Activated naive CD4-positive, alpha-beta T cell treated with anti-CD3 and anti-CD28 coated beads for 36 hours (primary cell): ENCODE results near the gene WNT2B. TPM values are rescaled to one million over a fixed set of nuclear protein-coding genes. Genes with fewer than 3 reads are reported as not detected.
"Not testable (repeated sequence)": the region's sequence is repeated elsewhere in the genome, so short reads cannot be mapped to it uniquely, and the experiment has no call there.

Experiments
- CTCF ChIA-PET: fragments of 350-600 bp; sonication (Branson Sonifier 250); formaldehyde crosslinking; loops from one replicate; lab custom pipeline; 2021; ENCODE audit warnings: antibody characterized with exemption; lab: Charles Lee
- DNase-seq: peaks from one replicate; pipeline ENCODE4 v3.0.0-alpha.2; 2020
- H3K27ac Mint-ChIP-seq: one replicate; pipeline ENCODE4 v1.8.0; 2021; ENCODE audit warnings: mild to moderate bottlenecking, mixed read lengths
- H3K27me3 Mint-ChIP-seq: one replicate; pipeline ENCODE4 v1.8.0; 2021; ENCODE audit warnings: low read depth, mixed read lengths
- H3K36me3 Mint-ChIP-seq: one replicate; pipeline ENCODE4 v1.8.0; 2021; ENCODE audit warnings: low read depth, mixed read lengths
- H3K4me1 Mint-ChIP-seq: one replicate; pipeline ENCODE4 v1.8.0; 2021; ENCODE audit warnings: low read depth, mixed read lengths
- H3K4me3 Mint-ChIP-seq: one replicate; pipeline ENCODE4 v1.8.0; 2021; ENCODE audit warnings: mild to moderate bottlenecking, moderate library complexity, mixed read lengths
- H3K9me3 Mint-ChIP-seq: one replicate; pipeline ENCODE4 v1.8.0; 2021; ENCODE audit warnings: mixed read lengths
- intact Hi-C: fragments of 100-400 bp; cut with micrococcal nuclease; formaldehyde crosslinking; loops from one replicate; pipeline ENCODE4 v1.15.1; 2023
- total RNA-seq, 2 experiments: library from RNA; stranded (reverse); gene quantifications; one replicate each; pipeline ENCODE4 v1.2.3, GENCODE V29; 2021

WNT2B gene
- total RNA-seq, 2 experiments from 2014 or later = 0.12 TPM; not detected in 1

DNA sequence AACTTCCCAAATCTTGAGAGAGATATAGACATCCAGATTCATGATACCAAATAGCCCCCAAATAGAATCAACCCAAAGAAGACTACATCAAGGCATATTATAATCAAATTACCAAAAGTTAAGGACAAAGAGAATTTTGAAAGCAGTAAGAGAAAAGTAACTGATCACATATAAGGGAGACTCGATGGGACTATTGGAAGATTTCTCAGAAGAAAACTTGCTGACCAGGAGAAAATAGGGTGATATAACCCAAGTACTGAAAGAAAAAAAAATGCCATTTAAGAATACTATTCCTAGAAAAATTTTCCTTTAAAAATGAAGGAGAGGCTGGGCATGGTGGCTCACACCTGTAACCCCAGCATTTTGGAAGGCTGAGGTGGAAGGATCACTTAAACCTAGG is 30.5 kb upstream of the WNT2B start:
- H3K9me3 Mint-ChIP-seq = peaks cover 15% of the 10 kb centered on the region
- no peak overlapping the region for H3K27ac Mint-ChIP-seq
- intact Hi-C loops = loop anchor here (10.0 kb wide), 1 partner anchor 776 kb away; no protein-coding TSS in a partner anchor
- no peak overlapping the region for H3K4me3 Mint-ChIP-seq
- peaks cover 14% of the 10 kb centered on the region for H3K27me3 Mint-ChIP-seq
- CTCF ChIA-PET = interaction anchor here (1.1 kb wide), 1 partner anchor 12 kb away, joined by 3 read pairs; no protein-coding TSS in a partner anchor
- no peaks in the 10 kb centered on the region for H3K4me1 Mint-ChIP-seq
- H3K36me3 Mint-ChIP-seq = peaks cover 7% of the 10 kb centered on the region
- DNase-seq = no peak

DNA sequence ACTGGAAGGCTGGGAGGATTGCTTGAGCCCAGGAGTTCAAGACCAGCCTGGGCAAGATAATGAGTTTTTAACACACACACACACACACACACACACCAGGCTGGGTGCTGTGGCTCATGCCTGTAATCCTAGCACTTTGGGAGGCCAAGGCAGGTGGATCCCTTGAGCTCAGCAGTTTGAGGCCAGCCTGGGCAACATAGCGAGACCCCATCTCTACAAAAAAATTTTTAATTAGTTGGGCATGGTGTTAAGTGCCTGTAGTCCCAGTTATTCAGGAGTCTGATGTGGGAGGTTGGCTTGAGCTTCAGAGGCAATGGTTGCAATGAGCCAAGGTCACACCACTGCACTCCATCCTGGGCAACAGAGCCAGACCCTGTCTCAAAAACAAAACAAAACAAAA is 22.7 kb upstream of the WNT2B start:
- CTCF ChIA-PET = interaction anchor here (1.3 kb wide), 1 partner anchor 16 kb away, joined by 3 read pairs; no protein-coding TSS in a partner anchor
- H3K27me3 Mint-ChIP-seq, H3K4me3 Mint-ChIP-seq, H3K9me3 Mint-ChIP-seq, H3K36me3 Mint-ChIP-seq, H3K4me1 Mint-ChIP-seq, DNase-seq, H3K27ac Mint-ChIP-seq, intact Hi-C loops: not testable (repeated sequence)

DNA sequence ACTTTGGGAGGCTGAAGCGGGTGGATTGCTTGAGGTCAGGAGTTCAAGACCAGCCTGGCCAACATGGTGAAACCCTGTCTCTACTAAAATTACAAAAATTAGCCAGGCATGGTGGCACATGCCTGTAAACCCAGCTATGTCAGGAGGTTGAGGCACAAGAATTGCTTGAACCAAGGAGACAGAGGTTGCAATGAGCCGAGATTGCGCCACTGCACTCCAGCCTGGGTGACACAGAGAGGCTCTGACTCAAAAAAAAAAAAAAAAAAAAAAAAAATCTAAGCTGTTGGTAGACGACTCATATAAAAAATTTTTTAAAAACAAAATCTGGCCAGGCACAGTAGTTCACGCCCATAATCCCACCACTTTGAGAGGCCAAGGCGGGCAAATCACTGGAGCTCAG is 21.1 kb upstream of the WNT2B start:
- CTCF ChIA-PET, H3K4me1 Mint-ChIP-seq, intact Hi-C loops, H3K4me3 Mint-ChIP-seq, H3K36me3 Mint-ChIP-seq, H3K27ac Mint-ChIP-seq, DNase-seq, H3K27me3 Mint-ChIP-seq, H3K9me3 Mint-ChIP-seq: not testable (repeated sequence)

DNA sequence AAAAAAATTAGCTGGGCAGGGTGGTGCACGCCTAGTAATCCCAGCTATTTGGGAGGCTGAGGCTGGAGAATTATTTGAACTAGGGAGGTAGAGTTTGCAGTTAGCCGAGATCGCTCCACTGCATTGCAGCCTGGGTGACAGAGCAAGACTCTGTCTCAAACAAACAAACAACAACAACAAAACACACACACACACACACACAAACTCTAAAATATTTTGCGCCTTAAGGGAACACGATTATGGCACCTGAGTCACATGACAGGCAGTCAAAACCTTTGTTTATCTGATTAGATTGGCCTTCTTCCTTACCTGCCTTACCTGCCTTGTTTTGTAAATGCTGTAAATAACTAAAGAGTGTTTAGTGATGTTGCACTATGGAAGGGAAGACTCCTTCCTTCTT is 20.6 kb upstream of the WNT2B start:
- intact Hi-C loops = no loop called here
- no peak overlapping the region for H3K4me3 Mint-ChIP-seq

DNA sequence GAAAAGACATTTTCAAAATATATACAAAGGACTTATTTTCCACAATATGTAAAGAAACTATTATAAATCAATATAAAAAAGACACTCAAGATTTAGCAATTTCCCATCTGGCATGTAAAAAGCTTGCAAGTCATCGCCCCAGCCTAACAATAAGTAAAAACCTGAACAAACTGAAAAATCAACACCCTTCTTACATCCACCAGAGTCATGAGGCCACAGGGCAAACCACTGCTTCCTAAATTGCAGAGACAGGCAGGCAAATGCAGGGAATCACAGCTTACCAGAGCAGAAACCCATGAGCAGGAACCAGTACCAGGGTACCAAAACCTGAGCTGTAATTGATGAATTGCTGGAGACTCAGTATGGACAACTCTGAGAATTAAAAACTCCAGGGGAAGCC is 16.7 kb upstream of the WNT2B start:
- Mint-ChIP-seq H3K27ac (no peak overlapping the region), H3K4me1 (no peaks in the 10 kb centered on the region), H3K27me3 (peaks cover 7% of the 10 kb centered on the region), H3K36me3 (no peaks in the 10 kb centered on the region), H3K9me3 (no peaks in the 10 kb centered on the region), H3K4me3 (no peak overlapping the region)
- no peak for DNase-seq
- CTCF ChIA-PET = interaction anchor here (3.0 kb wide), 1 partner anchor 9 kb away, joined by 12 read pairs; no protein-coding TSS in a partner anchor
- intact Hi-C loops = no loop called here

More for the DNA sequence above, 20.6 kb upstream of the WNT2B start:
- CTCF ChIA-PET = no interaction called here
- H3K27me3 Mint-ChIP-seq = peaks cover 3% of the 10 kb centered on the region
- H3K9me3 Mint-ChIP-seq = no peaks in the 10 kb centered on the region
- H3K27ac Mint-ChIP-seq = no peak overlapping the region
- H3K36me3 Mint-ChIP-seq = no peaks in the 10 kb centered on the region
- no peak for DNase-seq
- H3K4me1 Mint-ChIP-seq = no peaks in the 10 kb centered on the region

DNA sequence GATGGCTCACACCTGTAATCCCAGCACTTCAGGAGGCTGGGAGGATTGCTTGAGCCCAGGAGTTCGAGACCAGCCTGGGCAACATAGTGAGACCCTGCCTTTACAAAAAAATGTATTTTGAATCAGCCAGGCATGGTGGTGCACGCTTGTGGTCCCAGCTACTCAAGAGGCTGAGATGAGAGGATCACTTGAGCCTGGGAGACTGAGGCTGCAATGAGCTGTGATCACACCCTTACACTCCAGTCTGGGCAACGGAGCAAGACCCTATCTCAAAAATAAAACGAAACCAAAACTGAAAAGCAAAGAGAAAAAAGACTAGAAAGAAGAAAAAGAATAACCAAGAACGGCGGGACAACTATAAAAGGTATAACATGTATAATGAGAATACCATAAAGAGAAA is 15.4 kb upstream of the WNT2B start:
- H3K4me1 Mint-ChIP-seq = no peaks in the 10 kb centered on the region
- H3K4me3 Mint-ChIP-seq = no peak overlapping the region
- CTCF ChIA-PET = interaction anchor here (0.7 to 3.0 kb wide), 2 partner anchors 8 to 223 kb away, joined by 3 to 12 read pairs; no protein-coding TSS in a partner anchor
- no peaks in the 10 kb centered on the region for H3K36me3 Mint-ChIP-seq
- peaks cover 12% of the 10 kb centered on the region for H3K27me3 Mint-ChIP-seq
- intact Hi-C loops = no loop called here
- H3K9me3 Mint-ChIP-seq = no peaks in the 10 kb centered on the region
- no peak for DNase-seq
- no peak overlapping the region for H3K27ac Mint-ChIP-seq

DNA sequence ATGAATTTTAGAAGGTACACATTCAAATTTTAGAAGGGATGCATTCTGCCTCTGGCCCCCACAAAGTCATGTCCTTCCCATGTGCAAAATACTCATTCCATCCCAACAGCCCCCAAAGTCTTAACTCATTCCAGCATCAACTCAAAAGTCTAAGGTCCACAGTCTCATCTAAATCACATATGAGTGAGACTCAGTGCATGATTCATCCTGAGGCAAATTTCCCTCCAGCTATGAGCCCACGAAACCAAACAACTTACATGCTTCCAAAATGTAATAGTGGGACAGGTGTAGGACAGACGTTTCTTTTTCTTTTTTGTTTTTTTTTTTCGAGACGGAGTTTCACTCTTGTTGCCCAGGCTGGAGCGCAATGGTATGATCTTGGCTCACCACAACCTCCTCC is 12.5 kb upstream of the WNT2B start:
- peaks cover 31% of the 10 kb centered on the region for H3K27me3 Mint-ChIP-seq
- no peak overlapping the region for H3K27ac Mint-ChIP-seq
- DNase-seq = no peak
- no peaks in the 10 kb centered on the region for H3K9me3 Mint-ChIP-seq
- H3K4me1 Mint-ChIP-seq = no peaks in the 10 kb centered on the region
- CTCF ChIA-PET = no interaction called here
- no peak overlapping the region for H3K4me3 Mint-ChIP-seq
- H3K36me3 Mint-ChIP-seq = no peaks in the 10 kb centered on the region
- intact Hi-C loops = no loop called here

DNA sequence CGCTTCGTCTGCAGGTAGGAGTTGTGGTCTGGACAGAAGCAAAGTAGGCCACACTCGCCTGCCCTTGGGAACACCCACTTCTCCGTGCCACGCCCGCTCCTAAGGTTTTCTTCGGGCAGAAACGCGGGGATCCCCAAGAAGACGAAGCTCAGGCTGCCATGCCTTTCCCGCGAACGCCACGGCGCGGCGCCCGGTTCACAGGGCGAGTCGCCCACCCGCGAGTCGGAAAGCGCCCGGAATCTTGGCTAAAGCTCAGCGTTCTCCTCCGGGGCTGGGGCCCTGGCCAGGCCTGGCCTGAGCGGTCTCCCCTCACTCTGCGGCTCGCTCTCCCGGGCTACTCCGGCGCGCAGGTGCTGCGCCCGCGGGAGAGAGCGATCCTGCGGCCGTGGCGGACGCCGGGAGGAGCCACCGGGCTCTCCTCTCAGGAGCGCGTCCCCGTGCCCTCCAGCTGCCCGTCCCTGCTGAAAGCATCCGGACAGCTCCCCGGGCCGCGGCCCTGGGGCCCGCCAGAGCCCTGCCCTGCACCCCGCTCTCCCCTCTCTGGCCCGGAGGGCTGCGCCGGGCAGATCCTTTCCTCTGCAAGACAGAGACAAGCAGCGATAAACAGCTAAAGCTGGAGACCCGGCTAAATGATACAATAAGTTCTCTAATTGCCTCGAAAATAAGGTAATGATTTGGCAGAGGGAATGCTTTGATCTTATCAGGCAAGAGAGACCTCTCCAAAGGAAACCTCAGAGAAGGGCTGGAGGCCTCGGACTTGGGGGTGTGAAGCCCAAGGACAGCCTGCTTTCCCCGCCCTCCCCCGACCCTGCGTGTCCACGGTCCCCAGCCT is 6.7 kb upstream of the WNT2B start:
- intact Hi-C loops = loop anchor here (1.0 to 10.0 kb wide), 4 partner anchors 111 to 205 kb away; partner anchors contain the start of genes MOV10 and RHOC
- CTCF ChIA-PET = interaction anchor here (0.6 to 2.9 kb wide), 23 partner anchors 9 to 795 kb away, joined by 3 to 36 read pairs (median 4); partner anchors contain the start of gene PPM1J
- Mint-ChIP-seq H3K4me1 (peaks cover 3% of the 10 kb centered on the region), H3K4me3 (peak overlapping the region; percentile 60), H3K27me3 (peaks cover 58% of the 10 kb centered on the region), H3K9me3 (no peaks in the 10 kb centered on the region), H3K27ac (no peak overlapping the region), H3K36me3 (no peaks in the 10 kb centered on the region)
- DNase-seq = peak; percentile 73

DNA sequence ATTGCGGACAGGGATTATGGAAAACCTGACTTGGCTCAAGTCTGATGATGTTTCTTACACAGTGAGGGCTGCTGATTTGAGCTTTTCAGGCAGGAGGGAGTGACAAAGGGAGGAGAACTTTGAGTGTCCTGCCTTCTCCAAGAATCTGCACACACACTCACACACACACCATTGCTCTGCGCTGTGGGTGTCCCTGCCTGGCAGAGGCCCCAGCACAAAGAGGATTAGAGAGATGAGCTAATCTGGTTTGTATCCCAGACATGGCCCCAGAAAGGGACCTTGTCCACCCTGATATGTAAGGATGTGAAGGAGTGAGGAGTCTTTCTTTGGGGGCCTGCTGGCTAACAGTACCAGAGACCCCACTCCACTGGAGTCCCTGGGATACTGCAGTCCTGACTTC is 5.9 kb upstream of the WNT2B start:
- intact Hi-C loops = loop anchor here (1.0 to 10.0 kb wide), 2 partner anchors 111 to 172 kb away; partner anchors contain the start of gene MOV10
- no peak overlapping the region for H3K4me3 Mint-ChIP-seq
- no peaks in the 10 kb centered on the region for H3K36me3 Mint-ChIP-seq
- no peak overlapping the region for H3K27ac Mint-ChIP-seq
- peaks cover 3% of the 10 kb centered on the region for H3K4me1 Mint-ChIP-seq
- CTCF ChIA-PET = interaction anchor here (0.8 to 2.9 kb wide), 7 partner anchors 11 to 206 kb away, joined by 4 to 36 read pairs (median 6); no protein-coding TSS in a partner anchor
- H3K9me3 Mint-ChIP-seq = no peaks in the 10 kb centered on the region
- no peak for DNase-seq
- H3K27me3 Mint-ChIP-seq = peaks cover 55% of the 10 kb centered on the region

DNA sequence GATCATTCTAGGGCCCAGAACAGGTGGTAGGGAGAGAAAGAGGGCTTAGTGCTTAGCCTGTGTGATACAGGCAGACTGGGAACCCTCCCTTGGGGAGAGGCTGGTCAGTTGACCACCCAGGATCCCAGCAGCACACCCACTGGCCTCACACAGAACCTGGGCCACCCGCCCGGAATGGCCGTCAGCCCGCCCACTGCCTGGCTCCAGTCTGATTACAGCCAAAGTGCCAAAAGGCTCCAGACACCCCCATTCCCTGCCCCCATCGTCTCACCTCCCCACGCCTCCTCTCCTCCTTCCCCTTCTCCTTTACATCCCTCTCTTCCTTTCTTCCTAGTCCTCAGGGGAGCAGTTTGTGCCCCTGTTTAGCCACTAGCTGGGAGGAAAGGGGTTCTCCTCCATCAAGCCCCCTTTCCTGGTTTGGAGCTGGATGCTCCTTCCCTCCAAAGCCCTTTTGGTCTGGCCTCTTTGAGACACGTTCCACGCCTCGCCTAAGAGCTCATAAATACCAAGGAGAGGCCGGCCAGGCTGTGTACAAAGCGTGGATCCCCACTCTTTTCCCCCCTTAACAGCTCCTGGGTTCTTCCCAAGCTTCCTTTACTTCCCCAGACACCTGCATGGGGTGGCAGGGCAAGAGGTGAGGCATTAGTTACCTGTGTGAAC is 4.6 kb upstream of the WNT2B start:
- intact Hi-C loops = loop anchor here (10.0 kb wide), 1 partner anchor 171 kb away; the partner anchor contains the start of gene MOV10
- CTCF ChIA-PET = interaction anchor here (0.8 to 1.1 kb wide), 3 partner anchors 37 to 200 kb away, joined by 3 to 5 read pairs (median 3); no protein-coding TSS in a partner anchor
- Mint-ChIP-seq H3K27ac (no peak overlapping the region), H3K9me3 (no peaks in the 10 kb centered on the region), H3K36me3 (no peaks in the 10 kb centered on the region), H3K27me3 (peaks cover 49% of the 10 kb centered on the region), H3K4me3 (no peak overlapping the region), H3K4me1 (peaks cover 3% of the 10 kb centered on the region)
- no peak for DNase-seq

DNA sequence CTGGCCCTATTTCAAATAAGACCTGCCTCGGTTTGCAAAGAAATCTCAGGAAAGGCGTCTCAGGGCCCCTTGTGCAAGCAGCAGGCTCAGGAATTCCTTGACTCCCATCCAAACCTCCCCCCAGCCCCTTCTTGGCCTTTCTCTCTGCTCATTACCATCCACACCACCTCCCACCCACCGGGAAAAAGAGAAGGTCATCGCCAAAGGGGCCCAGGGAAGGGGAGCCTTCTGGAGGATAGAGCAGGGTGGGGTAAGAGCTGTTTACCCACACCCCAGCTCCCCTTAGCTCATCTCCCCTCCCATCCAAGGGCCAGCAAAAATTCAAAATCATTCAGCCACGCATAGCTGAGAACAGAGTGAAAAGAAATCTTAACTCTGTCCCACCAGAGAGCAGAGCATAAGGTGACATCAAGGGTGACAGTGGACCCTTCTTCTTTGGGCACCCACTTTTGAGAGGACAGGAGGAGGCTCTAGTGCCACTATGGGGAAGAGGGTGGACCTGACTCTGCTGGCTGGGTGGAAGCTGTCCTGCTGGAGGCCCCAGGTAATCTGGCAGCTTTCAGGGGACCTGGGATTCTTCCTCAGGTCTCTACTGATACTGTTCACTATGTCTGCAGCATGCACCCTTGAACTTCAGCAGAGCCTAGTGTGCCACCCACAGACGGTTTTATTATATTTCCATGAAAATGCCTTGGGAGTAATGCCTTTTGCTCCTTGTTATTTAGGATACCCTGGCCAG is 3.9 kb upstream of the WNT2B start:
- CTCF ChIA-PET = interaction anchor here (0.8 to 1.1 kb wide), 3 partner anchors 37 to 199 kb away, joined by 3 to 5 read pairs (median 3); no protein-coding TSS in a partner anchor
- H3K27me3 Mint-ChIP-seq = peaks cover 48% of the 10 kb centered on the region
- no peaks in the 10 kb centered on the region for H3K36me3 Mint-ChIP-seq
- H3K9me3 Mint-ChIP-seq = no peaks in the 10 kb centered on the region
- no peak overlapping the region for H3K4me3 Mint-ChIP-seq
- peaks cover 3% of the 10 kb centered on the region for H3K4me1 Mint-ChIP-seq
- no peak overlapping the region for H3K27ac Mint-ChIP-seq
- intact Hi-C loops = loop anchor here (5.0 to 10.0 kb wide), 2 partner anchors 170 to 297 kb away; partner anchors contain the start of gene MOV10
- no peak for DNase-seq
